SU-DHL-6 (cell line): ENCODE data around the gene STARD3.

ENCODE experiments used
- H2AFZ ChIP-seq: fragments of 200-600 bp; sonication (generic); 2 replicates; pipeline ENCODE4 v1.6.1; 2014; ENCODE audit warnings: low read depth, mild to moderate bottlenecking, moderate library complexity, mixed read lengths, antibody characterized with exemption, low read length; ENCODE audit not compliant: severe bottlenecking
- H3F3A ChIP-seq: fragments of 200-600 bp; shearing (Covaris generic); 2 replicates; pipeline ENCODE4 v1.6.0; 2016; ENCODE audit warnings: antibody characterized with exemption, mild to moderate bottlenecking; ENCODE audit not compliant: insufficient read depth
- H3K27ac ChIP-seq: fragments of 200-600 bp; sonication (generic); 2 replicates; pipeline ENCODE4 v1.5.1; 2016; ENCODE audit warnings: low read depth, mild to moderate bottlenecking, low read length, moderate library complexity, mixed read lengths
- H3K27me3 ChIP-seq: fragments of 200-600 bp; sonication (generic), shearing (Covaris generic); 2 replicates; pipeline ENCODE4 v1.6.0; 2014; ENCODE audit warnings: mild to moderate bottlenecking, low read length
- H3K36me3 ChIP-seq: fragments of 200-600 bp; sonication (generic); 2 replicates; pipeline ENCODE4 v1.6.1; 2014; ENCODE audit warnings: mild to moderate bottlenecking, low read length, mixed read lengths
- H3K4me2 ChIP-seq: fragments of 300-600, 200-600 bp; shearing (Covaris generic), sonication (generic); 2 replicates; pipeline ENCODE4 v1.6.0; 2014; ENCODE audit warnings: low read length, low read depth, mild to moderate bottlenecking; ENCODE audit not compliant: poor library complexity, severe bottlenecking
- H3K4me3 ChIP-seq: fragments of 200-600 bp; sonication (generic); 2 replicates; pipeline ENCODE4 v1.5.1; 2014; ENCODE audit warnings: antibody characterized with exemption, low read length, mild to moderate bottlenecking, mixed read lengths; ENCODE audit not compliant: insufficient read depth, poor library complexity, severe bottlenecking
- H3K79me2 ChIP-seq: fragments of 200-600 bp; sonication (generic); 2 replicates; pipeline ENCODE4 v1.6.1; 2014; ENCODE audit warnings: mild to moderate bottlenecking, low read length, moderate library complexity; ENCODE audit not compliant: insufficient read depth
- H3K9ac ChIP-seq: fragments of 200-600 bp; sonication (generic); 2 replicates; pipeline ENCODE4 v1.7.0; 2014; ENCODE audit warnings: mild to moderate bottlenecking, low read length
- H3K9me2 ChIP-seq: fragments of 200-600 bp; sonication (generic); replicated peaks from 2 replicates; pipeline ENCODE4 v1.6.1; 2014; ENCODE audit warnings: low read length; ENCODE audit not compliant: insufficient read depth
- H3K9me3 ChIP-seq: fragments of 200-600 bp; sonication (generic); 2 replicates; pipeline ENCODE4 v1.6.1; 2014; ENCODE audit warnings: low read length, mixed read lengths; ENCODE audit not compliant: insufficient read depth
- H4K20me1 ChIP-seq: fragments of 200-600 bp; sonication (generic); 2 replicates; pipeline ENCODE4 v1.6.1; 2014; ENCODE audit warnings: low read depth, mild to moderate bottlenecking, antibody characterized with exemption, low read length, moderate library complexity, mixed read lengths
- EZH2phosphoT487 ChIP-seq: fragments of 200-600 bp; sonication (generic), shearing (Covaris generic); conservative IDR thresholded peaks from 2 replicates; pipeline ENCODE4 v1.6.1; 2018; ENCODE audit warnings: mild to moderate bottlenecking, antibody characterized with exemption, low read length, moderate library complexity, mixed read lengths
- TF ChIP-seq, protein P1 (sequence below): fragments of 200-600 bp; sonication (generic); IDR thresholded peaks from one replicate; pipeline ENCODE4 v1.5.1; 2017; ENCODE audit warnings: antibody characterized with exemption, mild to moderate bottlenecking, low read length, moderate library complexity; ENCODE audit not compliant: insufficient read depth, poor library complexity, severe bottlenecking

STARD3 gene

DNA sequence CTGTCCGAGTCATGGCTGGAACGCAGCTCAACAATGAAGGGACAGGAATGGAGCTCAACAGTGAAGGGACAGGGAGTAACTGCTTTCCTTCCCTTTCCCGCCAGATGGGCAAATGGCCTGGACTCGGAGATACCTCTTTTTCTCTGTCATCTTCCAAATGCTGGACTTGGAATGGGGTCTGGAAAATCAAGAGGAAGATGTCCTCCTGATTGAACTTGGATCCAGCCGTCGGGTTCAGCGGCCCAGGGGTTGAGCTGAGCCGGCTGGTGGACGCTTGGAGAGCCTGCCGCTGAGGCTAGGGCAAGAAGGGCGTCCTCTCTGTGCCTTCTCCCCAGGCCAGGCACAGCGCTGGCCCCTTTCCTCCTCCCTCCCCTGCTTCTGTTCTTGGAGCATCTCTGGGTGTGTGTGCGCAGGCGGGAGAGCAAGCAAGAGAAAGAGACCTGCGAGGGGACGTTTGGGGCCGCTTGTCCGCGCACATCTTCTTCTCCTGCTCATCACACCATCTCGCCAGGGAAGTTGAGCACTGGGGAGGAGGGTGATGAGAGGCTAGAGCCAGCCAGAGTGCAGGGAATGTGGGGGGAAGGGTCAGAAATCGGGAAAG lies 35.8 kb upstream of the STARD3 start:
- no peaks in the 10 kb centered on the region for H3K27me3 ChIP-seq
- no peaks in the 10 kb centered on the region for H3K9me2 ChIP-seq
- H3K79me2 ChIP-seq: no peaks in the 10 kb centered on the region
- H3K9me3 ChIP-seq: no peaks in the 10 kb centered on the region
- no peak for TF ChIP-seq EZH2phosphoT487
- TF ChIP-seq, protein P1, sequence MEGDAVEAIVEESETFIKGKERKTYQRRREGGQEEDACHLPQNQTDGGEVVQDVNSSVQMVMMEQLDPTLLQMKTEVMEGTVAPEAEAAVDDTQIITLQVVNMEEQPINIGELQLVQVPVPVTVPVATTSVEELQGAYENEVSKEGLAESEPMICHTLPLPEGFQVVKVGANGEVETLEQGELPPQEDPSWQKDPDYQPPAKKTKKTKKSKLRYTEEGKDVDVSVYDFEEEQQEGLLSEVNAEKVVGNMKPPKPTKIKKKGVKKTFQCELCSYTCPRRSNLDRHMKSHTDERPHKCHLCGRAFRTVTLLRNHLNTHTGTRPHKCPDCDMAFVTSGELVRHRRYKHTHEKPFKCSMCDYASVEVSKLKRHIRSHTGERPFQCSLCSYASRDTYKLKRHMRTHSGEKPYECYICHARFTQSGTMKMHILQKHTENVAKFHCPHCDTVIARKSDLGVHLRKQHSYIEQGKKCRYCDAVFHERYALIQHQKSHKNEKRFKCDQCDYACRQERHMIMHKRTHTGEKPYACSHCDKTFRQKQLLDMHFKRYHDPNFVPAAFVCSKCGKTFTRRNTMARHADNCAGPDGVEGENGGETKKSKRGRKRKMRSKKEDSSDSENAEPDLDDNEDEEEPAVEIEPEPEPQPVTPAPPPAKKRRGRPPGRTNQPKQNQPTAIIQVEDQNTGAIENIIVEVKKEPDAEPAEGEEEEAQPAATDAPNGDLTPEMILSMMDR: no peak
- no peak overlapping the region for H3K4me3 ChIP-seq
- no peak overlapping the region for H3K27ac ChIP-seq
- no peaks in the 10 kb centered on the region for H4K20me1 ChIP-seq
- H3K9ac ChIP-seq: no peak overlapping the region
- no peak overlapping the region for H3K4me2 ChIP-seq
- H3K36me3 ChIP-seq: no peaks in the 10 kb centered on the region
- no peaks in the 10 kb centered on the region for H3F3A ChIP-seq
- H2AFZ ChIP-seq: no peak overlapping the region

DNA sequence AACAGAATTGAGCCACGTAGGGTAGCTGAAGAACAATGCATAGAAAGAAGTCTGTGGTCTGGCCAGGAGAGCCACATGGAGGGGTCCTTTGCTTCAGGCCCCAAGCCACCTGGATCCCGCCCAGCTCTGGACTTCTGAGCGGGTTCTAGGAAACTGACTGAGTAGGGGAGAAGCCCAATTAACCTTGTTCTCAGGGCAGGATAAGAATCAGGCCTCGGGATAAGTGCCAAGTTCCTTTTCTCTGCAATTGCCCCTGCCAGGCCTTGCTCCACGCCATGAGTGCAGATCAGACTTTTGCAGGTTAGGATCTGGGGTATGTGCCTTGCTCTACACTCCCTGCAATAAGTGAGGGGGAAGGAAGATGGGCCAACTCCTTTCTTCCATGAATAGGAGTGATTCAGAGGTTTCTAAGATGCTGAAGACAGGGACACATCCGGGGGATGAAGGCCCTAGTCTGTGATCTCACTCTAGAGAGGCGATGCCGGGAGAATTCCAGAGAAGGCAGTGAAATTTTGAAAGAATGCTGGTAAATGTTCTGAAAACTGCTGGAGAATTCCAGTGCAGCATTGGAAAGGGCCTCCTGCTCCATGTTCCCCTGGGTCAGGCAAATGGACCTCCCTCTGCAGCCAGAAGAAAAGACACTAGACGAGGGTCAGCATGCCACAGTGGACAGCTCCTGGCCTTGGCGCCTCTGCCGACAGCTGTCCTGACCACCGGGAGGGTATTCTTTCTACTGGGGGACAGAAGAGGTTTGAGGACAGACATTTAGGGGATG lies 35.0 kb upstream of the STARD3 start:
- H3K27ac ChIP-seq: no peak overlapping the region
- H3K4me2 ChIP-seq: no peak overlapping the region

DNA sequence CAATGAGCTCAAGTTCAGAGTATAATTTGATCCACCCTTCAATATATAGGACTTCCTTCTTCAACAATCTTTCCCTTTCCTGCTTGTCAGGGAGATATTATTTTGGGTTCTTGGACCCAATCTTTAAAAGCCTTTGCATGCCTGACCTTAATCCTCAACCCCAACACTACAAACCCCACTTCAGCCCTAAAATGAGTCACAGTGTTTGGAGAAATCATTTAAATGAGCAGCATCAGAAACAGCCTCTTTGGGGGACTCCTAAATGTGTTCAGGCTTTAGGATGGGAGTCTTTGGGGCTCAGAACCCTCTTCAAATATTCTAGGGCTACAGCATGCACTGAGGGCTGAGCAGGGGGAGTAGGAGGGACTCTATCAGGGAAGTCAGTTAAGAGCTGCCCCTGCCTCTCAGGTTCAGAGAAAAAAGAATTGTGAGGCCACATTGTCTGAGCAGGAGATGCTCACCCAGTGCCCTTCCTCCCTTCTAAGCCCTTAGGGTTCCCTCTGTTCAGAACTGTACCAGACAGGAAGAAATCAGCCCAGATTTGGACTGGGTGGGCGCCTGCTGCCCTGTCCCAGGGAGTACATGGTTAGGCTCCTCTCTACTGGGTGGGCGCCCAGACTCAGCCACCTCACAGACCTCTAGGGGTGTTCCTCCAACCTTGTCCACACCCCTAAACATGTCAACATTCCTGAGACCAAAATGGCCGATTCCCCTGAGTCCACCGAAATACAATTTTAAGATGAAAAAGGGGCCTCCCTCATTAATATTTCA lies 34.2 kb upstream of the STARD3 start:
- Histone ChIP-seq H4K20me1 (no peaks in the 10 kb centered on the region), H3F3A (no peaks in the 10 kb centered on the region), H3K27me3 (no peaks in the 10 kb centered on the region), H2AFZ (no peak overlapping the region), H3K9ac (no peak overlapping the region), H3K4me3 (no peak overlapping the region), H3K9me3 (no peaks in the 10 kb centered on the region), H3K27ac (no peak overlapping the region), H3K36me3 (no peaks in the 10 kb centered on the region), H3K79me2 (no peaks in the 10 kb centered on the region), H3K9me2 (no peaks in the 10 kb centered on the region), H3K4me2 (no peak overlapping the region)
- no peak for TF ChIP-seq EZH2phosphoT487
- TF ChIP-seq, protein P1: no peak

More for the DNA sequence above, 35.0 kb upstream of the STARD3 start:
- Histone ChIP-seq H3K9me2 (no peaks in the 10 kb centered on the region), H3K79me2 (no peaks in the 10 kb centered on the region), H3K9ac (no peak overlapping the region), H3K27me3 (no peaks in the 10 kb centered on the region), H3F3A (no peaks in the 10 kb centered on the region), H4K20me1 (no peaks in the 10 kb centered on the region), H2AFZ (no peak overlapping the region), H3K36me3 (no peaks in the 10 kb centered on the region), H3K9me3 (no peaks in the 10 kb centered on the region), H3K4me3 (no peak overlapping the region)
- TF ChIP-seq EZH2phosphoT487: no peak
- TF ChIP-seq, protein P1: no peak
